ENCODE data around the gene ULK4.

DNA sequence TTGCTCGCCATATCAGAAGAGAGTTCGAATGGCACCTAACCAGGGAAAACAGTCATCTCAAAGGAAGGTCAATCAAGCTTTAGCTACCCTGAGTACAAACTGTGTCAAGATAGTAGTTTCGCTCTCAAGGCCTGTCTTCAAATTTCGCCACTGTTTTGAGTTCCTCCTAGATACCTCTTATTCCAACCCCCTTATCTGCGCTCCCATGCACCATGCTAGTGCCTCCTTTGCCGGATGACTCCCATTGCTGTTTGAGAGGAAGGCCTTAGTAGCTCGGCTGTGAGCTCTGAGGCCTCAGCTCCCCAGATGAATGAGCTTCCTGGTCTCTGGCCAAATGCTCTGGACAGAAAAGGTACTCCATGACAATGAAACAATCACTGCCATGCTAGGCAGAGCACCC, 256.0 kb downstream of the ULK4 start:
- TF ChIP-seq, protein P1, sequence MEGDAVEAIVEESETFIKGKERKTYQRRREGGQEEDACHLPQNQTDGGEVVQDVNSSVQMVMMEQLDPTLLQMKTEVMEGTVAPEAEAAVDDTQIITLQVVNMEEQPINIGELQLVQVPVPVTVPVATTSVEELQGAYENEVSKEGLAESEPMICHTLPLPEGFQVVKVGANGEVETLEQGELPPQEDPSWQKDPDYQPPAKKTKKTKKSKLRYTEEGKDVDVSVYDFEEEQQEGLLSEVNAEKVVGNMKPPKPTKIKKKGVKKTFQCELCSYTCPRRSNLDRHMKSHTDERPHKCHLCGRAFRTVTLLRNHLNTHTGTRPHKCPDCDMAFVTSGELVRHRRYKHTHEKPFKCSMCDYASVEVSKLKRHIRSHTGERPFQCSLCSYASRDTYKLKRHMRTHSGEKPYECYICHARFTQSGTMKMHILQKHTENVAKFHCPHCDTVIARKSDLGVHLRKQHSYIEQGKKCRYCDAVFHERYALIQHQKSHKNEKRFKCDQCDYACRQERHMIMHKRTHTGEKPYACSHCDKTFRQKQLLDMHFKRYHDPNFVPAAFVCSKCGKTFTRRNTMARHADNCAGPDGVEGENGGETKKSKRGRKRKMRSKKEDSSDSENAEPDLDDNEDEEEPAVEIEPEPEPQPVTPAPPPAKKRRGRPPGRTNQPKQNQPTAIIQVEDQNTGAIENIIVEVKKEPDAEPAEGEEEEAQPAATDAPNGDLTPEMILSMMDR (IDR thresholded peaks at IDR 0.05; ENCODE audit: low read depth, low read length, poor library complexity, severe bottlenecking): no peak
- no peak for TF ChIP-seq EZH2phosphoT487 (IDR thresholded peaks at IDR 0.05; ENCODE audit: borderline replicate concordance, low read length)

Data from DOHH2 (cell line).